Head of caudate nucleus (tissue), 42 donors: ENCODE measurements around the gene CD2BP2.
"Not testable (repeated sequence)": the region's sequence is repeated elsewhere in the genome, so short reads cannot be mapped to it uniquely, and the experiment has no call there.

ENCODE experiments used
- DNase-seq, 42 donors: peaks; one replicate each; pipeline versions ENCODE4 v3.0.0 to v3.0.0-alpha.2; 2020 to 2021; ENCODE audit warnings: mixed read lengths in 7 of 42
- intact Hi-C: fragments of 100-400 bp; cut with DNase I; formaldehyde crosslinking; loops from one replicate; pipeline ENCODE4 v1.15.0; 2022

The CD2BP2 gene

GRCh38 chr16:30351586-30352419, 3.3 kb downstream of the CD2BP2 start:
- intact Hi-C loops = no loop called here
- DNase-seq = peak in 41 of 42 donors; percentile 46 to 92 (median 80)

- peak in 1 of 42 donors; percentile 28 for DNase-seq
- intact Hi-C loops = no loop called here
These were observed 4.1 kb downstream of the CD2BP2 start for GRCh38 chr16:30351001-30351441.

- no peak for DNase-seq
- intact Hi-C loops = no loop called here
These were observed 4.8 kb downstream of the CD2BP2 start for GRCh38 chr16:30350134-30350871.

- DNase-seq = peak in 1 of 42 donors; percentile 4
- intact Hi-C loops = no loop called here
These were observed 5.4 kb downstream of the CD2BP2 start for GRCh38 chr16:30349675-30350074.

GRCh38 chr16:30348929-30349328, 6.2 kb downstream of the CD2BP2 start:
- intact Hi-C loops = no loop called here
- peak in 1 of 42 donors; percentile 0 for DNase-seq

- intact Hi-C loops = no loop called here
- DNase-seq = no peak
These were observed 7.0 kb downstream of the CD2BP2 start for GRCh38 chr16:30348113-30348512.

- no peak for DNase-seq
- intact Hi-C loops = no loop called here
These were observed 8.8 kb downstream of the CD2BP2 start for GRCh38 chr16:30346286-30346685.

- DNase-seq = peak in 1 of 42 donors; percentile 23
- intact Hi-C loops = not testable (repeated sequence)
These were observed 11.7 kb downstream of the CD2BP2 start for GRCh38 chr16:30343491-30343820.

- peak in 1 of 42 donors; percentile 22 for DNase-seq
- intact Hi-C loops = no loop called here
These were observed 12.2 kb downstream of the CD2BP2 start for GRCh38 chr16:30342751-30343490.

- peak in 1 of 42 donors; percentile 2 for DNase-seq
- intact Hi-C loops = not testable (repeated sequence)
These were observed 13.1 kb downstream of the CD2BP2 start for GRCh38 chr16:30341971-30342370.

- intact Hi-C loops = no loop called here
- peak in 36 of 42 donors; percentile 18 to 86 (median 54) for DNase-seq
These were observed 14.5 kb downstream of the CD2BP2 start for GRCh38 chr16:30340621-30341020.

GRCh38 chr16:30338715-30339114, 16.4 kb downstream of the CD2BP2 start:
- DNase-seq, intact Hi-C loops: not testable (repeated sequence)

- DNase-seq = peak in 3 of 42 donors; percentile 1 to 9 (median 9)
- intact Hi-C loops = not testable (repeated sequence)
These were observed 17.1 kb downstream of the CD2BP2 start for GRCh38 chr16:30337964-30338357.

GRCh38 chr16:30335598-30336474, 19.3 kb downstream of the CD2BP2 start:
- intact Hi-C loops = no loop called here
- DNase-seq = peak in 6 of 42 donors; percentile 6 to 38 (median 12)

- intact Hi-C loops = not testable (repeated sequence)
- peak; percentile 66 to 94 (median 87) for DNase-seq
These were observed 20.0 kb downstream of the CD2BP2 start for GRCh38 chr16:30335028-30335597.

- intact Hi-C loops = not testable (repeated sequence)
- peak in 34 of 42 donors; percentile 31 to 73 (median 54) for DNase-seq
These were observed 20.6 kb downstream of the CD2BP2 start for GRCh38 chr16:30334473-30334989.

GRCh38 chr16:30324220-30324619, 30.9 kb downstream of the CD2BP2 start:
- DNase-seq, intact Hi-C loops: not testable (repeated sequence)

- DNase-seq, intact Hi-C loops: not testable (repeated sequence)
These were observed 36.5 kb downstream of the CD2BP2 start for GRCh38 chr16:30318647-30319046.
